ENCODE data around the gene PIGB. TPM values are rescaled to one million over a fixed set of nuclear protein-coding genes. Genes with fewer than 3 reads are reported as not detected.

The PIGB gene
- total RNA-seq, 1 donor from 2014 or later, result 14.4 TPM

- H3K27me3 ChIP-seq (ENCODE audit: low read depth), result no peaks in the 10 kb centered on the region
- no peaks in the 10 kb centered on the region for H3K4me1 ChIP-seq
- DNase-seq, result no peak
- no peak overlapping the region for H3K27ac ChIP-seq
- no peak for TF ChIP-seq CTCF (IDR thresholded peaks at IDR 0.05)
- H3K9me3 ChIP-seq, result no peaks in the 10 kb centered on the region
- intact Hi-C loops (cut with DNase I), result no loop called here
- H3K36me3 ChIP-seq, result peaks cover 57% of the 10 kb centered on the region
- H3K4me3 ChIP-seq, result no peak overlapping the region
- ATAC-seq, result no peak
Observed at GRCh38 chr15:55362641-55363040, 43.6 kb downstream of the PIGB start.

GRCh38 chr15:55366981-55367380 is 48.0 kb downstream of the PIGB start:
- intact Hi-C loops (cut with DNase I), result no loop called here
- no peak for TF ChIP-seq CTCF (IDR thresholded peaks at IDR 0.05)
- H3K4me3 ChIP-seq, result no peak overlapping the region
- H3K27ac ChIP-seq, result no peak overlapping the region
- DNase-seq, result no peak
- no peaks in the 10 kb centered on the region for H3K4me1 ChIP-seq
- no peaks in the 10 kb centered on the region for H3K9me3 ChIP-seq
- ATAC-seq, result no peak
- no peaks in the 10 kb centered on the region for H3K27me3 ChIP-seq (ENCODE audit: low read depth)
- H3K36me3 ChIP-seq, result peaks cover 60% of the 10 kb centered on the region

- Histone ChIP-seq H3K27me3 (ENCODE audit: low read depth) (no peaks in the 10 kb centered on the region), H3K36me3 (peaks cover 87% of the 10 kb centered on the region), H3K9me3 (no peaks in the 10 kb centered on the region), H3K27ac (no peak overlapping the region), H3K4me3 (no peak overlapping the region), H3K4me1 (no peaks in the 10 kb centered on the region)
- no peak for TF ChIP-seq CTCF (IDR thresholded peaks at IDR 0.05)
- intact Hi-C loops (cut with DNase I), result no loop called here
- ATAC-seq, result no peak
- DNase-seq, result no peak
Observed at GRCh38 chr15:55372701-55373440, 53.8 kb downstream of the PIGB start.

- no peak overlapping the region for H3K4me3 ChIP-seq
- H3K27ac ChIP-seq, result no peak overlapping the region
- DNase-seq (no peak), ATAC-seq (no peak)
- intact Hi-C loops (cut with DNase I), result no loop called here
- no peak for TF ChIP-seq CTCF (IDR thresholded peaks at IDR 0.05)
- peaks cover 75% of the 10 kb centered on the region for H3K36me3 ChIP-seq
- H3K27me3 ChIP-seq (ENCODE audit: low read depth), result no peaks in the 10 kb centered on the region
- H3K9me3 ChIP-seq, result no peaks in the 10 kb centered on the region
- H3K4me1 ChIP-seq, result no peaks in the 10 kb centered on the region
Observed at GRCh38 chr15:55379095-55379494, 60.1 kb downstream of the PIGB start.

- ATAC-seq, result no peak
- TF ChIP-seq CTCF (IDR thresholded peaks at IDR 0.05), result no peak
- Histone ChIP-seq H3K27me3 (ENCODE audit: low read depth) (no peaks in the 10 kb centered on the region), H3K36me3 (peaks cover 74% of the 10 kb centered on the region), H3K4me3 (no peak overlapping the region), H3K27ac (no peak overlapping the region), H3K9me3 (no peaks in the 10 kb centered on the region), H3K4me1 (no peaks in the 10 kb centered on the region)
- intact Hi-C loops (cut with DNase I), result no loop called here
- DNase-seq, result no peak
Observed at GRCh38 chr15:55381595-55381994, 62.6 kb downstream of the PIGB start.
